ENCODE data around the gene BRD7.

BRD7 gene

DNA sequence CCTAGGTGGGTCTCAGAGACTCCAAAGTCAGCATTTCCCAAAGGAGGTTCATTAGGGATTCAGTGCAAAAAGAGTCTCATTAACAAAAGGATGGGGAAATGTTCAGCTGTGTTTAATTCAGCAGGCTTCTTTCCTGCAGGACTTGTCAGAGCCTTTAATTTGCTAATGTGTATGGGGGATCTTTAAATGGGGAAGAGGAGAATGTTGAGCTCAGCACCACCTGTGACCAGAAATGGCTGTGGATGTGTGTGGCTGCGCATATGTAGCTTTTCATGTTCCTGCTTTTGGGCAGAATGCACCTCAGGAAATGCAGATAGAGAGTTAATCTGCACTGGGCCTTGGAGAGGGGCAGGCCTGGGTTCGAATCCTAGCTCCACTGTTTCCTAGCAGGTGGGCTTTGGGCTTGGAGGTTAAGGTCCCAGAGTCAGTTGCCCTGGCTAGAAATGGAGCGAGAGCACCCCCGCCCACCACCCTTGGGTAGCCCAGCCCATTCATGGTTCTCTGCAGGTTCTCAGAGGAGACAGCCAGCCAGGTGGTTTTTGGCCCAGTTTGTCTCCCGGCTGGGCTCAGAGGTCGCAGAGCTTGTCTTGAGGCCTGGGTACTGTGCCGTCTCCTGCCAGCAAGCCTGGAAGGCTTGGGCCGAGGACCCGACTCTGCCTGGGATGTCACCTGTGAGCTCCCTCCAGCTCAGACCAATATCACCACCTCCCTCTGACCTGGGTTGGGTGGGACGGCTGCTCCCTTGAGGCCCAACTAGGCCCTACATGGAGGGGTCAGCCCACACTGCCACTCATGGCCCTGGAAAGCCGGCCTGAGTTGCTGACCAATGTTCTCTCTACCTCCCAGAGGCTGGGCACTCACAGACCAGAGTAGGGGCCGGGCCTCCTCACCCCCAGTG lies 93.1 kb downstream of the BRD7 start:
- in situ Hi-C loops (cut with MboI; ENCODE audit: low sequenced_read_pairs), result no loop called here

DNA sequence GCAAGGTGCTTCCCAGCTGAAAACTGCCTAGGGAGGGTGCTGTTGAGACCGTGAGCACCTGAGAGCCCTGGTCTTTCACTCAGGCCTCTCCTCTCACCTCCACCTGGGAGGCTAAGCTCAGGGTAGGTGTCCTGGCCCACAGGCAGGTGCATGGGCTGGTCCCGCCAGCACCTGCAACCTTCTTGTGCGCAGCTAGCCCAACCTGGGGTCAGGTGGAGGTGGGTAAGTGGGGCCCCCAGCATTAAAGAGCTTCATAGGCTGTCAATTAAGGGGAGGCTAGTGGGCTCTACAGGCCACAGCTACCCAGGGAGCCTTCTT lies 93.7 kb downstream of the BRD7 start:
- in situ Hi-C loops (cut with MboI; ENCODE audit: low sequenced_read_pairs), result no loop called here

DNA sequence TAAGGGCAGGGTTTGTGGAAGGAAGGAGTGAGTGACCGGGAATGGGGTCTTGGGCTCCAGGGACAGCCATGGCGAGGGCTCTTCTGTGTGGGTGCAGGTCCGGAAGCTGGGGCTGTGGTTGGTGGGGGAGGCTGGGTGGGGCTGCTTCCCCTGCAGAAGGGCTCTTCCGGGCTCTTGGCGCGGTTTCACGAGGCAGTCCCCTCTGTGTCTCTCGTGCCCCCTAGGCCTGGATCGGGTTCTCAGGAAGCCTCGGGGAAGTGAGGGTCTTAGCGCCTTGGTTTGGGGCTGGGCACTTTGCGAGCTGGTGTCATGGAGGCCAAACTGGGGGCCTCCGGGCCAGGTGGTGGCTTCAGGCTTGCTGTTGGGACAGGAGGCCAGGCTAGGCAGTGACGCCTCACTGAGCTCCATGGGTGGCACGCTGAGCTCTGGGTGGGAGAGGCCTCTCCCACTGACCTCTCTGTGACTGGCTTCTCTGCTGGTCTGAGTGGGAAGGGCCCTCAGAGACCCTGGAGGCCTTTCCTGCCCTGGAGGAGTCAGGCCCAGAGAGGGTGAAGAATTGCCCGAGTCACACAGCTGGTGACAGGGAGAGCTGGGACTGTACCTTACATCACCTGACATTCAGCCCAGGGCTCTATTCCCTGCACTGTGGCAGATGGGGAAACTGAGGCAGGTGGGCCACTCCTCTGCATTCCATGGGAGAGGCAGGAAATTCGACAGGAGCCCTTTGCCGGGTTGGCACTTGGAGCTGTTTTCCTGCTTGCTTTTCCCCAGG lies 94.3 kb downstream of the BRD7 start:
- in situ Hi-C loops (cut with MboI; ENCODE audit: low sequenced_read_pairs), result no loop called here

DNA sequence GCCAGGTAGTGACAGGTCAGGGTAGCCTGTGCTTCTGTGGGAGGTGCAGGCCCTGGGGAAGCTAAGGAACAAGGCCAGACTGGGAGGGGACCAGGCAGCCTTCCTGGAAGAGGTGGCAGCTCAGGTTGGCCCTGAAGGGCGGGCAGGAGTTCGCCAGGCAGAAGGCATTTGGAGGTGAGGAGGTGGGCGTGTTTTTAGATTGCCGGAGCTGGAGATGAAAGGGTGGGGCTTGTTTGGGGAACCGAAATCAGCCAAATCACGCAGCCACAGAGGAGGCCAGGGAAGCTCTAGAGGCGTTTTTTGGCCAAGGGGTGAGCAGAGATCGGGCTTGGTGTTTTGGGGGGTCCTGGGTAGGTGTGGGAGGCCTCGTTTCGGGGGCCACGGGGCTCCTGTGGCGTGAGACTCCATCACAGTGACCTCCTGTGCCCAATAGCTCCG lies 94.9 kb downstream of the BRD7 start:
- in situ Hi-C loops (cut with MboI; ENCODE audit: low sequenced_read_pairs), result no loop called here

DNA sequence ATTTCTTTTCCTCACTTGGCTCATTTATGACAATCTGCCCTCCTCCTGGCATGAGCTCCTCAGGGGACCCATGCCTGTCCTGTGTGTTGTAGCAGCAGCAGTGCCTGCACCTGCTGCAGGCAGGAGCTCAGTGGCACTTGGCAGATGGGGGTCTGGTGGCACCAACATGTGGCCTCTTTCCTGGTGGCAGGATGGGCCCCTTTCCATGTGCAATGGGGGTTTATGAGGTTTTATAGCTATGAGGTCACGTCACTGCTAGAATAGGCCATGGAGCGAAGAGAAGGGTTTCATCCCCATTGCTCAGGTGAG lies 95.5 kb downstream of the BRD7 start:
- in situ Hi-C loops (cut with MboI; ENCODE audit: low sequenced_read_pairs), result no loop called here

DNA sequence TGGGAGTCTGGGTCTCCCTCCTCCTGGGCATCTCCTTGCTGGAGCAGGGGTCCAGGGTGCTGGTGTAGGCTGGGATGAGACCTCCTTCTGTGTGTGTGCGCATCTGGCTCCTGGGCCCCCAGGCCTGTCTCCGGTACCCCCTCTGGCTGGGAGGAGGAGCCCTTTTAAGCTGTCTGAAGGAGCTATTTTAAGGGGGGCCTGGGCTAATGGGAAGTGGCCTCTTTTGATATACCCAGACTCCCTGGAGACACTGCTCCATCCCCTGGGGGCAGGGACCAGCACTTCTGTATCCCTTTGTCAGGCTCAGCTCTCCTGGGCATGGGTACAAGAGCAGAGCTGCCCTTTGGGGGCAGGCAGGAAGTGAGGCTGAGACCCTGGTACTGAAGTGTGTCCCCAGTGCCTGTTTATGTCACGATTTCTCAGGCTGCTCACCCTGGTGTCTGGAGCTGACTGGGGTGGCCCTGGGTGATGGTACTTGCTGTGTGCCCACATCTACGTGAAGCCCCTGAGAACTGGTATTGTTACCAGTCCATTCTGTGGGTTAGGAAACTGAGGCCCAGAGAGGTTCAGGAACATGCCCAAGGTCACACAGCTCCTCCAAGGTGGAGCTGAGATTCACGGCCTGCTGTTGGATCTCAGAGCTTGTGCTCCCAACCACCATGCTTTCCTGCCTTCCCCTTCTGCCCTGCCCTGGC lies 96.0 kb downstream of the BRD7 start:
- in situ Hi-C loops (cut with MboI; ENCODE audit: low sequenced_read_pairs), result no loop called here

DNA sequence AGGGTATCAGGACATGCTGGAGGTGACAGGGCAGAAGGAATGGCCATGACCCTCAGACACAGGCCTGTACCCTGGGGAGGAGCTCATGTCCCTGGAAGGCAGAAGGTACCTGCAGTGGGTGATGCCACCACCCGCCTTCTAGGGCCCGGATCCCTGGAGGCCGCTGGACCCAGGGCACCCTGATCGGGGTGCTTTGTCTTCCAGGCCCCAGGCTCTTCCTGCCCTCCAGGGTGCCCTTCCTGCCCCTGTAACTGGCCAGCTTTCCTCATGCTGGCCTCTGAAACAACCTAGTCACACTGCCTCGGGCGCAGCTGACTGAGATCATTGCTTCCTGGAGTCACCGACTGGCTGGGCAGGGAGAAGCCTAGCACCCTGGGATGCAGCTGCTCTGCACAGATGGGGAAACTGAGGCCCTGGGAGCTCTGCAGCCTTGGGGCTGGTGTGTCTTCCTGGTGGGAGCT lies 96.6 kb downstream of the BRD7 start:
- in situ Hi-C loops (cut with MboI; ENCODE audit: low sequenced_read_pairs), result no loop called here

DNA sequence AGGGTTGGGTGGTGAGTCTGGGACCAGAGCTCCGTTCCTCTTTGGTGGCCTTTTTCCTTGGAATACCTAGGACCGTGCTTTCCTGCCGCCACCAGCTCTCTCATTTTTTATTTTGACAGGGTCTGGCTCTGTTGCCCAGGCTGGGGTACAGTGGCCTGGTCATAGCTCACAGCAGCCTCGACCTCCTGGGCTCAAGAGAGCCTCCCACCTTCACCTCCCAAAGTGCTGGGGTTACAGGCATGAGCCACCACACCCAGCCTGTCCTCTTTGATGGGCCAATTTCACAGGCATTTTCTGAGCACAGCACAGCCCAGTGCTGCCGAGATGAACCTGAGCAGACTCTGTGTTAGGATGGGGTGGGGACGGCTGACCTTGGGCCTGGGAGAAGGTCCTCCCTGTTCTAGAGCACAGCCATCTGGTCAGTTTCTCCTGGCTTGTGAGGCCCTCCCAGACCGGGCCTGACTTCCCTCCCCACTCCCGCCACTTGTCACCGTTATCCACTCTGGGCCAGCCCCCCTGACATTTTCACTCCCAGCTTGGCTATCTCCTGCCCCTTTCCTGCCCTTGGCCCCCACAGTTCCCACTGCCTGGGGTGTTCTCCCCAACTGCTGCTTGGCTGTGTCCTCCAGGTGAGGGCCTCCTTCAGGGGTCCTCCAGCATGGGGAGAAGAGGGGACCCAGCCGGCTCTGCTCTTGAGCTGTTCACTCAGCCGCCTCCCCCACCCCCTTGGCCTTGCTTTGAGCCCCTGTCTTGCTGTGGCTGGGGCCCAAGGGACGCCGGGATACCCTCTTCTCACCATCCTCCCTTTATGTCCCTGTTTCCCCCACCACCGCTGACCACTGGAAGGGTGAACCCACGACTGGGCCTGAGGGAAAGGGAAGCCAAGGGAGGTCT lies 97.4 kb downstream of the BRD7 start:
- in situ Hi-C loops (cut with MboI; ENCODE audit: low sequenced_read_pairs), result no loop called here

DNA sequence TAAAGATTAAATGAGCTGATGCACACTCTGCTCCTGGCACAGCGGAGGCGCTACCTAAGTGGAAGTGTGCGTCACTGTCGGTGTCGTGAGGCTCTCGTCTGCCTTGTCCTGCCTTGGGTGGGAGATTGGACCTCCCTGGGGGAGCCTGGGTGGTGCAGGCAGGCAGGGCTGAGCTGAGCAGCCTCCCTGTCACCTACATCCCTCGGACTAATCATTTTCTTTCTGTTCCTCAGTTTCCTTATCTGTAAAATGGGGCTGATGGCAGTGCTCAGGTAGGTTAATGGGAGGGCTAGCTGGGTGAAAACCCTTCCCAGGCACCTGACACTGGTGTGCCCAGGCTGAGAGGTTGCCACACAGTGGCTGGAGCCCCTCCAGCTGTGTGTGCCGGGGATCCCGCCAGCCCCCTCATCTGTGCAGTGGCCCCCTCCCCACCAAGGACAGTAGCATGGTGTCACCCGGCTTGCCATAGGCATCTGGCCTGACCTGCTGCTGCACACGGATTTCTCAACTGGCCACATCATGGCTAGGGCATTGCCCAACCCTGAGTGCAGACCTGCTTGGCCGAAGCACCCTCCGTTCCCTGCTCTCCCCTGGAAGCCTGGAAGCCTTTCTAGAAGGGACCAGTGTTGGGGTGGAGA lies 98.2 kb downstream of the BRD7 start:
- in situ Hi-C loops (cut with MboI; ENCODE audit: low sequenced_read_pairs), result no loop called here

DNA sequence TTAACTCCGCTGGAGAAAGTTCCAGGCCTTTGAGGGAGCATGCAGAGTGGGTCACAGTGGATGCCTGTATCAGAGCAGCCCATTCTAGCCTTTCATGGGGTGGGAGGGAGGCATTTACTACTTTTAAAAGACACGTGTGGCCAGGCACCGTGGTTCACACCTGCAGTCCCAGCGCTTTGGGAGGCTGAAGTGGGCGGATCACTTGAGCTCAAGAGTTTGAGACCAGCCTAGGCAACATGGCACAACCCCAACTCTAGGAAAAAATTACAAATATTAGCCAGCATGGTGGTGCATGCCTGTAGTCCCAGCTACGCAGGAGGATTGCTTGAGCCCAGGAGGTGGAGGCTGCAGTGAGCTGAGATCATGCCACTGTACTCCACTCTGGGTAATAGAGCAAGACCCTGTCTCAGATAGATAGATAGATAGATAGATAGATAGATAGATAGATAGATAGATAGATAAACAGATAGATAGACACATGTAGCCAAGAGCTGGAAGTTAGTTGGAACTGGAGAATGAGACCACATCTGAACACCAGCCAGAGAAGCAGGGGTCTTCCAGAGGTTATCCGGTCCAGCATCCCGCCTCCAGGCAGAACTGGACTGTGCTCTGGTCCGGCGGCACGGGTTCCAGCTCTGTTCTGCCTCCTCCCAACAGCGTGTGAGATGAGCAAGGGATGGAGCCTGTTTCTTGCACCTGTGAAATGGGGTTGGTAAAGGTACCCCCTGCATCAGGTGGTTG lies 98.8 kb downstream of the BRD7 start:
- in situ Hi-C loops (cut with MboI; ENCODE audit: low sequenced_read_pairs), result no loop called here

DNA sequence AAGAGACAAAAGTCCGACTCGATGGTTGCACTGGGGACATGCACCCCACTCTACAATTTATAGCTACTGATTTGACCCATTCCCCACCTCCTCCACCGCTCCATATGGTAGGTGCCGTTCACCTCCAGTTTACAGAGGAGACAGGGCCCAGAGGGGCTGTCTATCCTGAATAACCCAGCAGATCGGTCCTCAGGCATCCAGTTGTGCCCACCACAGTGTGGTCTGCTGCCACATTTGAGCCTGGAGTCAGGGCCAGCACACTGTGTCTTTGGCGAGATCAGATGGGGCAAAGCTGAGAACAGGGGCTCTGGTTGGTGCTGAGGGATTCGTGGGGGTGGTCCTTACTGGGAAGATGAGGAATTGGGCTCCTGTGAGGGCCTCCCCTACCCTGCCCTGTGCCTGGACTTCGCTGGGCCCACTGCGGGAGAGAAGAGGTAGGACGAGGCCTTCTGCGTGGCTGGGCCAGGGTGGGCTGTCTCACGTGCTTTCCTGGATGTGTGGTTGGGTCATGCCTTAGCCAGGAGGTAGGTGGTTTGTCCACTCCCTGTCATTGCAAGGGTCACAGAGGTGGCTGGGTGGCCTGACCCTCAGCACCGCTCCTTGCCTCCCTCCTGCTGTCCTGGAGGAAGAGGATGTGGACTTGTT lies 99.6 kb downstream of the BRD7 start:
- in situ Hi-C loops (cut with MboI; ENCODE audit: low sequenced_read_pairs), result no loop called here

DNA sequence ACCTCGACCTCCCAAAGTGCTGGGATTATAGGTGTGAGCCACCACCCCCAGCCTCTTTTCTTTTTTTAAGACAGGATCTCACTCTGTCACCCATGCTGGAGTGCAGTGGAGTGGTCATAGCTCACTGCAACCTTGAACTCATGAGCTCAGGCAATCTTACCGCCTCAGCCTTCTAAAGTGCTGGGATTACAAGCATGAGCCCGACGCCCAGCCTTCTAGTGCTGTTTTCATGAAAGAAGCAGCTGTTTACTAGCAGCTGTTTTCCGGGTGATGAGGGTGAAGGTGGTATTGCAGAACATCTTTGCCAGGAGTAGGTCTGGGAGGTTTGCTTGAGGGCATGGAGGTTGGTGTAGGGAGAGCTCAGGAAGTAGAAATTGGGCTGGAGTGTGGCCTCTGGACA lies 100.4 kb downstream of the BRD7 start:
- in situ Hi-C loops (cut with MboI; ENCODE audit: low sequenced_read_pairs), result no loop called here

DNA sequence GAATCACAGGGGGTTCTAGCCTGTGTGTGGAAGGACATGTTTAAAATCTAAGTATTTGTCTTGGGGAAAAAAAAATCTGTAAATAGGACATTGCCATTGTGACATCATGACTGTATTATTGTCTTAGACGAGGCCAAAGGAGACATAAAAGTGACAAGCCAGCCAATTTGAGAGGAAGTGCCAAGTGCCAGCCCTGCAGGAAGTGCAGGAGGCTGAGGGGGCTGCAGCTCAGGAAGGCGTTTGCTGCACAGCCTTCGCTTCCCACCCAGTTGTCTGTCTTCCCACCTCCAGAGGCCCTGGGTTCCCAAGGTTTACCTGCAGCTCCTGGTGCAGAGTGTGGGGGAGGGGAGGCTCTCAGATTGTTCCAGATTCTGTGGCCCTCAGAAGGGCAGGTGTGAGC lies 101.1 kb downstream of the BRD7 start:
- in situ Hi-C loops (cut with MboI; ENCODE audit: low sequenced_read_pairs), result no loop called here

DNA sequence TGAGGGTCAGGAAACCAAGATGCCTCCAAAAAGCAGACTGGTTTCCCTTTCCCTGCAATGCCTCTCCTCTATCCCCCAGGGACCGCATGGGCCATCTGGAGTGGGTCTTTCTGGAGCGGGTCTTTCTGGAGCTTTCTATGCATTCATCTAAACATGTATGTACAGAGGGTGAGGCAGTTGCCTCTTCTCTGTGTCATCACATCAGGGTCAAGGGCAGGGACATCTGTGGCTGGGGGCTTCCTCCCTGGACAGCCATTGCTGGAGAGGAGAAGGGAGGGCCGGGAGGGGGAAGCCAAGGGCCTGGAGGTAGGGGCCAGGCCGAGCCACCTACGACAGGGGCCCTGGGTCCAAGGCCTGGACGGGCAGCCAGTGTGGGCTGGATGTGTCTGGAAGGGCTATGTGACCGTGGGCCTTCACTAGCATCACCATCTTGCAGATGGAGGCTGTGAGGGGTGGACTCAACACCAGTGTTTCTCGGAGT lies 101.6 kb downstream of the BRD7 start:
- in situ Hi-C loops (cut with MboI; ENCODE audit: low sequenced_read_pairs), result no loop called here

DNA sequence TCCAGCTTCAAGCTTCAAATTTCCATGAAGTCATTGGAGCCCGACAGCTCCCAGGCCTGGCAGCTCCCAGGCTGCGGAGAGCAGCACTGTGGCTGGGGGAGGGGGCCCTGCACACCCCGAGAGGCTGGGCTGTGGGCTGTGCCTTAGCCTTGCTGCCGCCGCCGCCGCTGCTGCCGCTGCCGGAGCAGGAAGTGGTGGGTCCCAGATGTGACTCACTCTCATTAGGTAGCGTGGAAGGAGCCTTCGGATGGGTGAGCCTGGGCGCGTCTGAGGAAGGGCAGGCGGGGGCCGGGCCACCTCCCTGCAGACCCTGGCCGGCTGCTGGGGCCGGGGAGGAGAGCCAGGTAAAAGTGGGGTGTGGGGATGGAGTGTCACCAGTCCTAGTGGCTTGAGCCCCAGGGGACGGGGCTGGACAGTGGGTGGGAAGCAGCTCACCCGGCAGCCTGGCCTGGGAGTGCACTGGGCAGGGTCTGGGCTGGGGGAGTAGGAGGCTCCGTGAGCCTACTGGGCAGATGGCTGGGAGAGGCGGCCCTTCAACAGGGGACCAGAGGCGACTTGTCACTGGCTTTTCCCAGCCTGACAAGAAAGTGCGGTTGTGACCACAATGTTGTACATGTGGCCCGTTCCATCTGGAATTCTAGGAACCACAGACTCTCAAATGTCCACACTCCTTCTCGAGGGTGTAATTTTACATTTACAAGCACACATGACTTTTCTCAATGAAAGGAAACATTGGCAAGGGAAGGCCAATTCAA lies 102.3 kb downstream of the BRD7 start, which contains the start of gene ADCY7:
TSS of gene ADCY7 (plus strand) at position 215 of the 755 bp plus-strand sequence. CDS start 21,629 bp downstream, outside the sequence.
- in situ Hi-C loops (cut with MboI; ENCODE audit: low sequenced_read_pairs), result no loop called here
